ENCODE data around the gene DNASE1L3. TPM values are rescaled to one million over a fixed set of nuclear protein-coding genes. Genes with fewer than 3 reads are reported as not detected.

The DNASE1L3 gene
- total and polyA plus RNA-seq, 2 of the 8 experiments (the other 6 are each of a cell fraction or from before 2014, with no cell fraction given): not detected

GRCh38 chr3:58178528-58179234, 32.1 kb downstream of the DNASE1L3 start (continued):
- no peak for TF ChIP-seq CHD7 (IDR thresholded peaks at IDR 0.05; ENCODE audit: insufficient replicate concordance, low read length)

Measured in H1 (cell line).